ENCODE data around the gene TMPRSS5.
A peak's percentile ranks its signal among the peaks of the same experiment; 100 is the strongest.

Gene TMPRSS5

GRCh38 chr11:113705871-113706655, at the start of gene TMPRSS5:
Gene TMPRSS5, minus strand, starts transcription at chr11:113706308. Its CDS starts 84 bp downstream, at chr11:113706224.
- TF ChIP-seq CTCF (IDR thresholded peaks at IDR 0.05; ENCODE audit: low read depth, low read length): no peak
- DNase-seq (ENCODE audit: low read depth, low spot score): no peak
- no peak within 1 kb of the TSS for H3K4me3 ChIP-seq (ENCODE audit: low read depth, low read length)
- in situ Hi-C loops (cut with HindIII; ENCODE audit: low sequenced_read_pairs): no loop called here

GRCh38 chr11:113752932-113753331, 46.8 kb upstream of the TMPRSS5 start:
- in situ Hi-C loops (cut with HindIII; ENCODE audit: low sequenced_read_pairs): no loop called here

GRCh38 chr11:113736323-113736722, 30.2 kb upstream of the TMPRSS5 start:
- no peak for DNase-seq (ENCODE audit: low read depth, low spot score)

More at GRCh38 chr11:113752932-113753331, 46.8 kb upstream of the TMPRSS5 start:
- no peak for DNase-seq (ENCODE audit: low read depth, low spot score)
- H3K4me3 ChIP-seq (ENCODE audit: low read depth, low read length): no peak overlapping the region
- no peak for TF ChIP-seq CTCF (IDR thresholded peaks at IDR 0.05; ENCODE audit: low read depth, low read length)

GRCh38 chr11:113732092-113732491, 26.0 kb upstream of the TMPRSS5 start:
- DNase-seq (ENCODE audit: low read depth, low spot score): no peak
- no peak for TF ChIP-seq CTCF (IDR thresholded peaks at IDR 0.05; ENCODE audit: low read depth, low read length)
- no peak overlapping the region for H3K4me3 ChIP-seq (ENCODE audit: low read depth, low read length)
- in situ Hi-C loops (cut with HindIII; ENCODE audit: low sequenced_read_pairs): no loop called here

More at GRCh38 chr11:113736323-113736722, 30.2 kb upstream of the TMPRSS5 start:
- in situ Hi-C loops (cut with HindIII; ENCODE audit: low sequenced_read_pairs): no loop called here
- TF ChIP-seq CTCF (IDR thresholded peaks at IDR 0.05; ENCODE audit: low read depth, low read length): no peak
- H3K4me3 ChIP-seq (ENCODE audit: low read depth, low read length): no peak overlapping the region

GRCh38 chr11:113730887-113731726, 25.0 kb upstream of the TMPRSS5 start:
- DNase-seq (ENCODE audit: low read depth, low spot score): peak; percentile 77
- peak; percentile 74 for TF ChIP-seq CTCF (IDR thresholded peaks at IDR 0.05; ENCODE audit: low read depth, low read length)
- in situ Hi-C loops (cut with HindIII; ENCODE audit: low sequenced_read_pairs): no loop called here
- no peak overlapping the region for H3K4me3 ChIP-seq (ENCODE audit: low read depth, low read length)

GRCh38 chr11:113729456-113729855, 23.3 kb upstream of the TMPRSS5 start:
- no peak for DNase-seq (ENCODE audit: low read depth, low spot score)
- TF ChIP-seq CTCF (IDR thresholded peaks at IDR 0.05; ENCODE audit: low read depth, low read length): no peak
- in situ Hi-C loops (cut with HindIII; ENCODE audit: low sequenced_read_pairs): no loop called here
- no peak overlapping the region for H3K4me3 ChIP-seq (ENCODE audit: low read depth, low read length)
